Stimulated activated CD4-positive, alpha-beta T cell treated with anti-CD3 and anti-CD28 coated beads, TNF-alpha, amount 100 ng/mL, for 4 hours (primary cell): Measurements from ENCODE around the gene ARRDC2.
"Not testable (repeated sequence)": the region's sequence is repeated elsewhere in the genome, so short reads cannot be mapped to it uniquely, and the experiment has no call there.

Experiments used
- DNase-seq, 3 experiments: peaks; one replicate each; pipeline ENCODE4 v3.0.0-alpha.2; 2020; ENCODE audit warnings: low read depth in 3 of 3

ARRDC2 gene

DNA sequence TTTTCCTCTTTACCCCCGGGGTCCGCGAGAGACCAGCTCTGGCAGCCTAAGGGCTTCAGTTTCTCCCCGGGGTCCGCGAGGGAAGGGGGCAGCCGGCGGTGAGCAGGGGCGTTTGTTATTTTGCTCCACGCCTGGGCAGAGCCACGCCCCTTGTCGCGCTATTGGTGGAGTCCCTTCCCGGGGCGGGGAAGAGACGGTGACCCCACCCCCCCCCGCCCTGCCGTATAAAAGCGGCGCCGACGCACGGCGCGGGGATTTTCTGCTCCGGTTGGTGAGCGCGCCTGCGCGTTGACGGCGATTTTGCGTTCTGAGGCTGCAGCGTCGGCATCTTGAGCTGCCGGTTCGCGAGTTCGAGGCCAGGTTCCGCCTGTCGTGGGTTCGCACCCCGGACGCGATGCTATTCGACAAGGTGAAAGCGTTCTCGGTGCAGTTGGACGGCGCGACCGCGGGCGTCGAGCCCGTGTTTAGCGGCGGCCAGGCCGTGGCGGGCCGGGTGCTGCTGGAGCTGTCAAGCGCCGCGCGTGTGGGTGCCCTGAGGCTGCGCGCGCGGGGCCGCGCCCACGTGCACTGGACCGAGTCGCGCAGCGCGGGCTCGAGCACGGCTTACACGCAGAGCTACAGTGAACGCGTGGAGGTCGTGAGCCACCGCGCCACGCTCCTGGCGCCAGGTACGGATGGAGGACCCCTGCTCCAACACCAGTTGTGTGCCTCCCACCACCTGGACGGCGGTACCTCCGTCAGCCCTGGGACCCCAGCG, at the start of gene ARRDC2:
Gene ARRDC2 (plus strand): TSS at position 254 of the 757 bp plus-strand sequence. CDS start 141 bp downstream, at position 395.
- peak; percentile 67 to 83 (median 79) for DNase-seq

- DNase-seq = no peak
These were observed 43.9 kb upstream of the ARRDC2 start for GRCh38 chr19:17963936-17964691.

DNA sequence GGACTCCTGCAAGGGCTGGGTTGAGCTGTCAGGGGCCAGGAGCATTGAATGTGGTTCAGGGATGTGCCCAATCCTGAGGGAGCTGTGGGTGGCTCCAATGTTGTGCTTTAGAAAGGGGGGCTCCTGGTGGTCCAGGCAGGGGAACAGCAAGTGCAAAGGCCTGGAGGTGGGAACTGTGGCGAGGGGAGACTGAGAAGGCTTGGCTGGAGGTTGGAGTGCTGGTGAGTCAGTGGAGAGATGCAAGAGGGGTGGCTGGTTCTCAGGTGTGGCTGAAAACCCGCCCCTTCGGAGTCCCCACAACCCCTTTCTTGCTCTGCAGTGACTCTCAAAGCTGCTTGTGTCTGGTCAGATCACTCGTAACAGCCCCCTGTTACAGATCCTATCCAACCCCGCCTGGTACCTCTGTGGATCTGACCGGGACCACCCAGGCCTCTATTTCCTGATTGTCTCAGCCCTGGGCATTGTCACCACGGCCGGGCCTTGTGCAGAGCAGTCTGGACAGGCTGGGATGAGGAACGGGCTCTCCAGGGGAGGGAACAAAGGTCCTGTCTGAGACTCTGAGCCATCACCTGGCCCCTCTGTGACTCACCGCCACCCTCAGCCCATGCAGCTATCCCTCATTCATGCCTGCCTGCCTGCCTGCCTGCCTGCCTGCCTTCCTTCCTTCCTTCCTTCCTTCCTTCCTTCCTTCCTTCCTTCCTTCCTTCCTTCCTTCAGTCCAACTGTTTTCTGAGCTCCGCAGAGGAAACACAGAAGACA, 42.4 kb upstream of the ARRDC2 start:
- DNase-seq = no peak

GRCh38 chr19:17966129-17966483, 41.9 kb upstream of the ARRDC2 start:
- DNase-seq = no peak

GRCh38 chr19:17966550-17967256, 41.3 kb upstream of the ARRDC2 start, which contains the start of gene KCNN1:
Gene KCNN1, plus strand, starts transcription at chr19:17967107. Its CDS starts 6,782 bp downstream, at chr19:17973889.
- no peak for DNase-seq

DNA sequence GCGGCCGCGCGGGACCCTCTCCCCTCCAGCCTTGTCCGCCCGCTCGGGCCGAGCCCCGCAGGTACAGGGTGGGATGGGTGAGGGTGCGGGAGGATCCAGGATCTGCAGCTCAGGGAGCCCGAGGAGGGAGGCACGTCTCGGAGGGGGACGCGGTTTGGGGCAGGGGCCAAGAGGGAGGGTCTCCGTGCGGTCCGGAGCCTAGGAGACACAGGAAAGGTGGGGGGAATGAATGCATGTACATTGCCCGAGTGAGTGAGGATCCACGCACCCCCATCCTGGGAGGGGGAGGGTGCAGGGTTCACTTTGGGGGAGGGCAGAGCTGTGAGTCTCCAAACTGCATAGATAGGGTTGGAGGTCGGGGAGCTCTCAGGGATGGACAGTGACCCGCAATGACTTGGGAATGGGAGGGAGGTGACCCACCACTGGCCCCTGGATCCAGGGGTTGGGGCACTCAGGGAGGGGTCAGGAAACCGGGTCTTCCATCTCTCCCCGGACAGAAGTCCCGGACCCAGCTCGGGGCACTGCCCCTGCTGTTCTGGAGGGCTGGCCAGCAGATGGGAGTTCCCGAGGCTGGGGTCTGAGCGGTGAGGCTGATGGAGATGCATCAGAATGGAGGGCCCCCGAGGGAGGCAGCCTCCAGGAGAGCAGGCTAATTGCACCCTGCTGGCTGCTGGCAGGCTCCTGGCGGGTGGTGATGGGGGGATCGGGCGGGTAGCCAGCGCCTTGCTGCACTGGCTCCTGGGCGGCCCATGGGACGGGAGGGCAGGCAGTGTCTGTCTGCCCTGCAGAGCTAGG, 40.5 kb upstream of the ARRDC2 start:
- DNase-seq = no peak

- no peak for DNase-seq
These were observed 39.6 kb upstream of the ARRDC2 start for GRCh38 chr19:17968362-17968761.

DNA sequence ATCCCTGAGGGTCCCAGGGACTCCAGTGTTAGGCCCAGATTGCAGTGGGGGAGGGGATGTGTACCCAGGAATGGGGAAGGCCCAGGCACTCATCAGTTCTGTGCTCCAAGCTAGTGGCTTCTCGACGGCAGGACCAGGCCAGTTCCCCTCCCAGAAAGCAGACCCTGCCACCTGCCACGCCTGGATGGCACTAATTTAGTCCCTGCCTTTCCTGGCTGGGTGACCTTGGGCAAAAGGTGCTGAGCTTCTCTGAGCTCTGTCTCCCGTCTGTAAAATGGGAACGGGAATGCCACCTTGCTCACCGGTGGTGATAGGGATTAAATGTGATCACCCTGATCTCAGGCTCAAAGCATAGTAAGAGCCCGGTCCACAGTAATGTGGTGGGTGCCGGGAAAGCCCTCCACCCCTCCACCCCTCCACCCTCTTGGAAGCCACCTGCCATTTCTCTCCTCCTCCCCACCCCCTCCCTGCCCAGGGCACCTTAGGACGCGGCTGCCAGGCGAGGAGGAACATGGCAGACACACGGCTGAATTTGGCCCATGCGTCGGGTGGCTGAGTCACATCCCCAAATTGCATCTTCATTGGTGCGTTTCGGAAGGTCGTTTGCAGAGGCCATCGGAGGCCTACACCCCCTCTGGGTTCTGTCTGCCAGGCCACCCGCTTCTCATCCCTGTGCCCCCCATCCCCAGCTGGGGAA, 38.7 kb upstream of the ARRDC2 start:
- DNase-seq = no peak

DNA sequence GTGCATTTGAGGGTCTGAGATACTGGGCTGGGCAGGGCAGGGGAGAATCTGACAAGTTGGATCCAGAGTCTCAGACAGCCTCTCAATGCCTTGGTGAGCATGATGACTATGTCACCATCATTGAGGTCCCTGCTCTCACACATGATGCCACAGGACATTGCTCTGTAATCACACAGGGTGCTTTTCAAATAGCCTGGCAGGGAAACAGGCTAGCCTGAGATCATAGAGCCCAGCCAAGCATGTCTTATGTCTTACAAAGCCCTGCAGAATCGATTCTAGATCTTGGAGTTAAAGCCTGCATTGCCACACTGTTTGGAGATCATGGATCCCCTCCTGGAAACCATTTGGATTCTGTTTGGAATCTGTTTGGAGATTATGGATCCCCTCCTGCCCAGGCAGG, 35.7 kb upstream of the ARRDC2 start:
- DNase-seq = no peak

GRCh38 chr19:17973759-17974158, 34.2 kb upstream of the ARRDC2 start:
- no peak for DNase-seq

GRCh38 chr19:17974551-17974950, 33.4 kb upstream of the ARRDC2 start:
- no peak for DNase-seq

GRCh38 chr19:17975032-17975431, 32.9 kb upstream of the ARRDC2 start:
- DNase-seq = no peak

GRCh38 chr19:17977021-17977420, 30.9 kb upstream of the ARRDC2 start:
- no peak for DNase-seq

- DNase-seq = no peak
These were observed 30.5 kb upstream of the ARRDC2 start for GRCh38 chr19:17977488-17977887.

GRCh38 chr19:17981611-17982010, 26.4 kb upstream of the ARRDC2 start:
- DNase-seq = no peak

DNA sequence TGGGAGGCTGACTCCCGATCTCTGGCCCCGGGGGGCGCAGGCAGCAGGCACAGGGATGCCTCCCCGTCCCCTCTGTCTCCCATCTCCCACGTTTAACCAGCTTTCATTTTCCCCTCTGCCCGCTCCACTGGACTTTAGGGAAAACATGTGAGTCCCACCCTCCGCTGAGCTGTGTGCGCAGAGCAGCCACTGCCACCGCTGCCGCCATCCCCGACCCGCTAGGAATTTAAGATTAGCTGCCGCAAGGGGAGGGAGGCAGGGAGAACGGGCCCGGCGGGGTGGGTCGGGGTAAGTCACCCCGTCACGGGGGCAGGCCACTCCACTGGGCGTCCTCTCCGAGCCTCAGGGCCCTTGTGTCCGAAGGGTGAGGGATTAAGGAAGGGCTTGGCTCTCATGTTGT, 25.5 kb upstream of the ARRDC2 start:
- no peak for DNase-seq

DNA sequence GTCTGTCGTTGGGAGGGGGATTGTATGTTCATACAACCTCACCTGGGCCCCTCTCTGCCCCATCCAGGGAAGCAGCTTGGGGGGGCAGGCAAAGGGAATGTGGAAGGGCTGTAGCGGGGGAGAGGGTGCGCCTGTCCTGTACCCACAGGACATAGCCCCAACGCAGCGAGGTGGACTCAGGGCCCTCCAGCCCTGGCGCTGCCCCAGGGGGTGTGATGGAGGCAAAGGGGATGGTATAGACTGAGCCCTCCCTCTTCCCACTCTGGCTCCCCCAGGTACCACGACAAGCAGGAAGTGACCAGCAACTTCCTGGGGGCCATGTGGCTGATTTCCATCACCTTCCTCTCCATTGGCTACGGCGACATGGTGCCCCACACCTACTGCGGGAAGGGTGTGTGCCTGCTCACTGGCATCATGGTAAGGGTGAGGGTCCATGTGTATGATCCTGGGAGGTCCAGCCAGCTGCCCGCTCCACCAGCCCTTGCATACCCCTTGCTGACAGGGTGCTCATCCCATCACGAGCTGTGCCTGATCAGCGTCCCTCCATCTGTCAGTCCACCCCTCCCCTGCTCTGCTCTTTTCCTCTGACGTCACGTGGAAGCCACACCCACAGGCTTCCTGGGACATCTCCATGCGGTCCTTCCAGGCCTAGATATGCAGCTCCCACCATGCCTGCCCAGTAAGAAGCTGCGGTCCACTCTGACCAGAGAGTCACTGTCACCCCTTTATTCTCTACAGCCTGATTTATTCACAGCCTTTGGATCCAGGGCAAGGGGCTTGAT, 22.7 kb upstream of the ARRDC2 start:
- no peak for DNase-seq

GRCh38 chr19:17986569-17986968, 21.4 kb upstream of the ARRDC2 start:
- DNase-seq = not testable (repeated sequence)

- DNase-seq = no peak
These were observed 19.8 kb upstream of the ARRDC2 start for GRCh38 chr19:17988161-17988560.
